Lung microvascular endothelial cell (primary cell): ENCODE results near the gene AHCY. TPM values are rescaled to one million over a fixed set of nuclear protein-coding genes. Genes with fewer than 3 reads are reported as not detected.

ENCODE experiments used
- total RNA-seq: library from RNA; depleted of rRNA; stranded (reverse); fragments of >200 nt; gene quantifications from 2 replicates; pipeline ENCODE4 v1.2.1, GENCODE V29; 2014

The AHCY gene
- total RNA-seq, 1 donor from 2014 or later = 56.2 TPM

Other genes with a start within 250 kb of the AHCY start
- 57.8 and 68.7 TPM in 2 replicates for gene EIF2S2, start 191.1 kb downstream of the AHCY start, total RNA-seq
- not detected in 2 replicates for gene ASIP, start 61.9 kb downstream of the AHCY start, total RNA-seq
- 38.6 and 55.2 TPM in 2 replicates for gene ITCH, start 59.9 kb upstream of the AHCY start, total RNA-seq
- 48.8 and 85.9 TPM in 2 replicates for gene DYNLRB1, start 213.1 kb upstream of the AHCY start, total RNA-seq